WERI-Rb-1 (cell line): ENCODE data around the gene CHD5.

ENCODE experiments used
- DNase-seq: peaks from one replicate; pipeline ENCODE4 v3.0.0-alpha.2; 2020
- H3K27ac ChIP-seq: fragments of 250-450 bp; sonication (Bioruptor Pico); 2 replicates; pipeline ENCODE4 v1.5.1; 2020; ENCODE audit warnings: mild to moderate bottlenecking, moderate library complexity
- H3K27me3 ChIP-seq: fragments of 250-450 bp; sonication (Bioruptor Pico); 2 replicates; pipeline ENCODE4 v1.5.1; 2021; ENCODE audit warnings: mild to moderate bottlenecking, low read depth, moderate library complexity; ENCODE audit not compliant: insufficient read depth, severe bottlenecking
- H3K36me3 ChIP-seq: fragments of 250-450 bp; sonication (Bioruptor Pico); 2 replicates; pipeline ENCODE4 v1.5.1; 2020; ENCODE audit warnings: mild to moderate bottlenecking, moderate library complexity
- H3K4me3 ChIP-seq: 2 replicates; pipeline ENCODE4 v1.5.1; 2011; ENCODE audit warnings: low read depth, mild to moderate bottlenecking, control low read depth, low read length
- H3K9me3 ChIP-seq: fragments of 250-450 bp; sonication (Bioruptor Pico); 2 replicates; pipeline ENCODE4 v1.5.1; 2021; ENCODE audit warnings: mild to moderate bottlenecking, moderate library complexity; ENCODE audit not compliant: severe bottlenecking
- TF ChIP-seq, protein P1 (sequence below): IDR thresholded peaks from 2 replicates; pipeline ENCODE4 v1.5.1; 2011; ENCODE audit warnings: low read depth, mild to moderate bottlenecking, control low read depth, inconsistent platforms, low read length

CHD5 gene

DNA sequence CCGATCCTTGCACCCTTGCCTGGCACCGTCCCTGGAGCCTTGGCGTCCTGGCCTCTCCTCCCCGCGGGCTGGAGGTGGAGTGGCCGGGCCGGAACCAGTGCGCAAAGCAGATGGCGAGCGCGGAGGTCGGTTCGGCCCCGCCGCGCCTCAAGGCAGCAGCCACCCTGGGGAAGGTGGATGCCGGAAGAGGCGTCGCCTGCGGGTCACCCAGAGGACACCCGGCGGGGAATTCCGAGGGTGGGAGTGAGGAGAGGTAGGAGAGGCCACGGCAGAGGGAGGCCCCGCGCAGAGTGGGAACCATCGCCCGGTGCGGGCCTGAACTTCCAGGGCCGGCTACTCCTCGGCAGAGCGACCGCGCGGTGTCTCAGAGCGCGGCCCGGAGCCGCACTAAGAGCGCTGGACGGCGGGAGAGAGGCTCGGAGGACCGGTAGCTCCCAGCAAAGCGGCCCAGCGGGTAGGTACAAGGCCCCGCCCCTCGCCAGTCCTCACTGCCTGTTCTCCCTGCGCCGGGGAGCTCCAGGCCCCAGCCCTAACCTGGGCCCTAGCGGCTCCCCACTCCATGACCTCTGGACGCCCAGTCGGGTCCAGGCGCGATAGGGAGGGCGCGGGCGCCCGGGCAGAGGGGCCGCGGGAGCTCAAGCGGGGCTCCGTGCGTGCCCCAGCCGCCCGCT, 25.9 kb upstream of the CHD5 start, which contains the start of gene RNF207:
RNF207 (plus strand) TSS at position 271 of the 671 bp plus-strand sequence. CDS start 417 bp downstream, outside the sequence.
- Histone ChIP-seq H3K27ac (peak within 1 kb of the TSS; percentile 59), H3K27me3 (no peaks in the 10 kb centered on the region), H3K9me3 (no peaks in the 10 kb centered on the region), H3K4me3 (no peak within 1 kb of the TSS; the same call in 1 of the 2 replicates), H3K36me3 (peaks cover 18% of the 10 kb centered on the region)
- TF ChIP-seq, protein P1, sequence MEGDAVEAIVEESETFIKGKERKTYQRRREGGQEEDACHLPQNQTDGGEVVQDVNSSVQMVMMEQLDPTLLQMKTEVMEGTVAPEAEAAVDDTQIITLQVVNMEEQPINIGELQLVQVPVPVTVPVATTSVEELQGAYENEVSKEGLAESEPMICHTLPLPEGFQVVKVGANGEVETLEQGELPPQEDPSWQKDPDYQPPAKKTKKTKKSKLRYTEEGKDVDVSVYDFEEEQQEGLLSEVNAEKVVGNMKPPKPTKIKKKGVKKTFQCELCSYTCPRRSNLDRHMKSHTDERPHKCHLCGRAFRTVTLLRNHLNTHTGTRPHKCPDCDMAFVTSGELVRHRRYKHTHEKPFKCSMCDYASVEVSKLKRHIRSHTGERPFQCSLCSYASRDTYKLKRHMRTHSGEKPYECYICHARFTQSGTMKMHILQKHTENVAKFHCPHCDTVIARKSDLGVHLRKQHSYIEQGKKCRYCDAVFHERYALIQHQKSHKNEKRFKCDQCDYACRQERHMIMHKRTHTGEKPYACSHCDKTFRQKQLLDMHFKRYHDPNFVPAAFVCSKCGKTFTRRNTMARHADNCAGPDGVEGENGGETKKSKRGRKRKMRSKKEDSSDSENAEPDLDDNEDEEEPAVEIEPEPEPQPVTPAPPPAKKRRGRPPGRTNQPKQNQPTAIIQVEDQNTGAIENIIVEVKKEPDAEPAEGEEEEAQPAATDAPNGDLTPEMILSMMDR, result no peak
- no peak for DNase-seq

DNA sequence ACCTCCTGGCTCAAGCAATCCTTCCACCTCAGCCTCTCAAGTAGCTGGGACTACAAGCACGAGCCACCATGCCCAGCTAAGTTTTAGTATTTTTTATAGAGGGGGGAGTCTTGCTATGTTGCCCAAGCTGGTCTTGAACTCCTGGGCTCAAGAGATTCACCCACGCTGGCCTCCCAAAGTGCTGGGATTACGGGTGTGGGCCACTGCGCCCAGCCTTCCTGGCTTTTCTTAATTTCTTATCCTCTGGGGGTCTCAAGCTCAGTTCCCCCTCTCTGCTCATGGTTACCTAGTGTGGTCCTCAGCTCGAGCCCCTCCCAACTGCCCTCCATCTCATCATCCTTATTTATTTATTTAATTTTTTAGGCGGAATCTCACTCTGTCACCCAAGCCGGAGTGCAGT, 22.1 kb upstream of the CHD5 start:
- H3K27ac ChIP-seq, result no peak overlapping the region

GRCh38 chr1:6200188-6200809, 20.2 kb upstream of the CHD5 start:
- Histone ChIP-seq H3K27me3 (no peaks in the 10 kb centered on the region), H3K27ac (peak overlapping the region; percentile 96), H3K4me3 (peak overlapping the region; percentile 95), H3K36me3 (peaks cover 33% of the 10 kb centered on the region), H3K9me3 (no peaks in the 10 kb centered on the region)
- TF ChIP-seq, protein P1, result no peak
- no peak for DNase-seq

More for the DNA sequence above, 22.1 kb upstream of the CHD5 start:
- no peaks in the 10 kb centered on the region for H3K9me3 ChIP-seq
- H3K36me3 ChIP-seq, result peaks cover 20% of the 10 kb centered on the region
- TF ChIP-seq, protein P1, result no peak
- no peaks in the 10 kb centered on the region for H3K27me3 ChIP-seq
- no peak overlapping the region for H3K4me3 ChIP-seq
- no peak for DNase-seq

GRCh38 chr1:6199298-6200187, 19.4 kb upstream of the CHD5 start, which contains the start of gene RPL22:
RPL22 (minus strand) TSS chr1:6199595; CDS start chr1:6199573, 22 bp downstream.
- Histone ChIP-seq H3K9me3 (no peaks in the 10 kb centered on the region), H3K27ac (peak within 1 kb of the TSS; percentile 96), H3K4me3 (peak within 1 kb of the TSS; percentile 95), H3K27me3 (no peaks in the 10 kb centered on the region), H3K36me3 (peaks cover 41% of the 10 kb centered on the region)
- TF ChIP-seq, protein P1, result no peak
- DNase-seq, result peak; percentile 99

GRCh38 chr1:6198646-6199297, 18.7 kb upstream of the CHD5 start:
- peak overlapping the region; percentile 95 for H3K4me3 ChIP-seq
- peaks cover 49% of the 10 kb centered on the region for H3K36me3 ChIP-seq
- no peaks in the 10 kb centered on the region for H3K9me3 ChIP-seq
- DNase-seq, result no peak
- no peaks in the 10 kb centered on the region for H3K27me3 ChIP-seq
- peak overlapping the region; percentile 96 for H3K27ac ChIP-seq
- TF ChIP-seq, protein P1, result no peak
